Activated T-helper 1 cell treated with anti-CD3 and anti-CD28 coated beads, Interleukin-12 subunit alpha, Interleukin-12 subunit beta, Interleukin-2, Interleukin-4 antibody, amounts not matched to agents 30 ng/mL and 10 ng/mL and 1 ng/mL, durations not matched to agents 14 hours and 24 hours and 36 hours (primary cell): ENCODE results near the gene GSE1. TPM values are rescaled to one million over a fixed set of nuclear protein-coding genes. Genes with fewer than 3 reads are reported as not detected.

ENCODE experiments used
- DNase-seq: peaks from one replicate; pipeline ENCODE4 v3.0.0; 2021; ENCODE audit warnings: low spot score
- H3K27ac Mint-ChIP-seq: one replicate; pipeline ENCODE4 v1.8.0; 2021; ENCODE audit warnings: mild to moderate bottlenecking, mixed read lengths
- H3K27me3 Mint-ChIP-seq: one replicate; pipeline ENCODE4 v1.8.0; 2022; ENCODE audit warnings: mild to moderate bottlenecking, moderate library complexity, mixed read lengths; ENCODE audit not compliant: insufficient read depth
- H3K36me3 Mint-ChIP-seq: one replicate; pipeline ENCODE4 v1.8.0; 2021; ENCODE audit warnings: low read depth, mixed read lengths
- H3K4me1 Mint-ChIP-seq: one replicate; pipeline ENCODE4 v1.8.0; 2021; ENCODE audit warnings: low read depth, mixed read lengths
- H3K4me3 Mint-ChIP-seq: one replicate; pipeline ENCODE4 v1.8.0; 2021; ENCODE audit warnings: mild to moderate bottlenecking, moderate library complexity, mixed read lengths
- H3K9me3 Mint-ChIP-seq: one replicate; pipeline ENCODE4 v1.8.0; 2021; ENCODE audit warnings: mixed read lengths
- intact Hi-C: fragments of 100-400 bp; cut with micrococcal nuclease; formaldehyde crosslinking; loops from one replicate; pipeline ENCODE4 v1.15.1; 2024
- total RNA-seq: library from RNA; stranded (reverse); gene quantifications from 2 replicates; pipeline ENCODE4 v1.2.3, GENCODE V29; 2022

Gene GSE1
- total RNA-seq, 1 donor from 2014 or later = 35.2 TPM

DNA sequence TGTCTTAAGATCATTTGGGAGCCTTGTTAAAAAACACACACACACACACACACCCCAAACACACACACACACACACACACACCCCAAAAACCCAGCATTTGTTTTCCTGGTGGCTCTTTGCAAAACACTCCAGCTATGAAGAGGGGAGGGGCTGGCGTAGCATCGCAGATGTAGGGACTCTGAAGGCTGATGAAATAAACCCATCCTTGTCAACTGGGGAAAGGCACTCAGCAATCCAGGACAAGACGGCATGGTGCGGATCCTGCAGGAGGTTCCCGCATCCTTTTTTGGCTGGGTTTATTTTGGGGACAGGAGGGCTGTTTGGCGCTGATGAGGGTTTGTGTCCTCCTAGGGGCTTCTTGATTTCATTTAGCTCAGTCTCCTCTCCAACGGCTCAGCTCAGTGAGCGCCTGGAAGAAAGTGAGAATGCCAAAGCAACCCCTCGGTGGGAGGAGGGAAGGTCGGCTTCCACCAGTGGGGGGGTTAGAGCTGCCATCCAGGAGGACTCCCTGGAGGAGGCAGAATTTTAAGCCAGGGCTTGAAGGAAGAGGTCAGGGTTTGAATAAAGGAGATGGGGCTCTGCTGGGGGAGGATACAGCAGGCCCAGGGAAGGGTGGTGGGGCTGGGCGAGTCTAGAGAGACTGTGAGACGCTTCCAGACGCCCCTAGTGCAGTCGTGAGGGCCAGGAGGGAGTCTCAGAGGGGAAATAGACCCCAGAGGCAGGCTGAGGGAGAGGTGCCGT lies 12.4 kb upstream of the GSE1 start:
- DNase-seq = no peak

DNA sequence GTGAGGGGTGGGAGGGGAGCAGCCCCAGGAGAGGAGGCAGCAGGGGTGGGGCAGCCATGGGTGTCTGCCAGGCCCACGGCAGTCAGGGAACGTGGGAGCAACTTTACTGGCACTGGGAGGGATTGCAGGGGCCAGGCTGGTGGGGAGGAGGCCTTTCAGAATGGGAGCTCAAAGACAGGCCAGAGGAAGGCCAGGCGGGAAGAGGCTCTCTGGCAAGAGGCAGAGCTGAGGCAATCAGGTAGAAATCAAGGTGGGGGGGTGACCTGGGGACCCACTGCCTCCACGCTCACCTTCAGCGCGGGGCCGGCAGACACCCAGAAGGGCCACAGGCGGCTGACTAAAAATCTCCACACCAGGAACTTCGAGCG lies 11.9 kb upstream of the GSE1 start:
- H3K9me3 Mint-ChIP-seq = no peaks in the 10 kb centered on the region
- intact Hi-C loops = no loop called here
- peaks cover under 1% of the 10 kb centered on the region for H3K4me1 Mint-ChIP-seq
- H3K36me3 Mint-ChIP-seq = no peaks in the 10 kb centered on the region
- no peak overlapping the region for H3K27ac Mint-ChIP-seq
- H3K27me3 Mint-ChIP-seq = no peaks in the 10 kb centered on the region
- H3K4me3 Mint-ChIP-seq = no peak overlapping the region
- no peak for DNase-seq

More for the DNA sequence above, 12.4 kb upstream of the GSE1 start:
- Mint-ChIP-seq H3K4me1 (peaks cover 5% of the 10 kb centered on the region), H3K4me3 (no peak overlapping the region), H3K9me3 (no peaks in the 10 kb centered on the region), H3K36me3 (no peaks in the 10 kb centered on the region), H3K27me3 (no peaks in the 10 kb centered on the region), H3K27ac (no peak overlapping the region)
- intact Hi-C loops = no loop called here

DNA sequence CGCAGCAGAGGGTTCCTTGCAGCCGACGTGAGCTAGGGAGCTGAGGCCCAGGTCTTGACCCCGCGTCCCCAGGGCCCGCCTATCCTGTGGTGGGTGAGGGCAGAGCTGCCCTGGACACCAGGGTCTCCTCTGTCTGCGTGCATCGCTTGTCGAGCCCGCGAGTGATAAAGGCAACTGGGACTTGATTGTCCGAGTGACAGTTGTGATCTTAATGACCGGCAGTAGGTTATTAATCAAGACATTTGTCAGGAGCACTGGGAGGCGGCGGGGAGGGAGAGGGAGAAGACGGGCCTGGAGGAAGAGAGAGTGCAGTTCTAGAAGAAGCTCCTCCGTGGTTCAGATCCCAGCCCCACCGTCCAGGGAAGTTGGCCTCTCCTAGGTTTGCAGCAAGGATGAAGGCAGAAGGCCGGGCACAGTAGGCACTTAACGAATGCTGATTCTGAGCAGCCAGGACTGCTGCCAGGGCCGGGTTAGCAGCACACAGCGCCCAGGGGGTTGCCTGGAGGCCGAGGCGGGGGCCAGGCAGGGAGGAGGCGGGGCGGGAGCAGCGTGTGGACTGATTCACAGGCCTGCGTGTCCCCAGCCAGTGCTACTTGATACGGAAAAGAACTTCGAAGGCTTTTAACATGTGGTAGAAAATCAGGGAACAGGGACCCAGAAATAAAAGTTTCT lies 11.3 kb upstream of the GSE1 start:
- H3K9me3 Mint-ChIP-seq = no peaks in the 10 kb centered on the region
- no peak overlapping the region for H3K27ac Mint-ChIP-seq
- DNase-seq = no peak
- intact Hi-C loops = no loop called here
- no peaks in the 10 kb centered on the region for H3K4me1 Mint-ChIP-seq
- H3K36me3 Mint-ChIP-seq = no peaks in the 10 kb centered on the region
- H3K4me3 Mint-ChIP-seq = no peak overlapping the region
- H3K27me3 Mint-ChIP-seq = no peaks in the 10 kb centered on the region

DNA sequence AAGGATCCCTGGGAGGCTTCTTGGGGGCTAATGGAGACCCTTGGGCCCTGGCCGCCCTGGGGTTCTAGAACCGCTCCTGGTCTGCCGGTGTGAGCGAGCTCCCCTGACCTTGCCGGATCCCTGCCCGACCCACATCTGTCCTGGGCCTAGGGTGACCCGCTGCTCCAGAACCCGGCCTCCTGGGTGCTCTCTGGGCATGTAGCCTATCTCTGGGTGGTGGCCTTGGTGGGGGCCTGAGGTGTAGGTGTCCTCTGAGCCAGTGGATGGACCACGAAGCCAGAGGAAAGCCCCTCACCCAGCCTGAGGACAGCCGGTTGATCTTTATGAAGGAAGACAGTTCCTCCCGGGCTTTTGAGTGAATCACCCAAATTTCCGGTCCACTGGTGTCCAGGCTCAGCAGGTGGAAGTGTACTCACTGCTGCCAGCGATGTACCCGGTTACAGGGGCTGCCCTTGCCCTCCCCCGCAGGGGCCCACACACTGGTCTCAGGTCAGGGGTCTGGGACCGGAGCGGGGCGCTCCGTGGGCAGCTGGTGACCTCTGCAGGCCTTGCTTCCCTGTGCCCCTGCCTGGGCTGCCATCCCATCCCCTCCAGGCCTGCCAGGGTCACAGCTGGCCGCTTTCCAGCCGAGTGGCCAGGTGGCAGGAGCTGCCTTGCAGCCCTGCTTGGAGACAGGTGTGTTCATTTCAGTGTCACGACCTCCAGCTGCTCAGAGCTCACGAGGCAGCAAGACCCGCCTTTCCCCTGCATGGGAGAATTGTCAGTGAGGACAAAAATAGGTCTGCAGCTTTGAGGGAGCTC lies 10.5 kb upstream of the GSE1 start:
- Mint-ChIP-seq H3K27me3 (no peaks in the 10 kb centered on the region), H3K4me3 (no peak overlapping the region), H3K27ac (no peak overlapping the region), H3K36me3 (no peaks in the 10 kb centered on the region), H3K4me1 (no peaks in the 10 kb centered on the region), H3K9me3 (no peaks in the 10 kb centered on the region)
- DNase-seq = no peak
- intact Hi-C loops = no loop called here

DNA sequence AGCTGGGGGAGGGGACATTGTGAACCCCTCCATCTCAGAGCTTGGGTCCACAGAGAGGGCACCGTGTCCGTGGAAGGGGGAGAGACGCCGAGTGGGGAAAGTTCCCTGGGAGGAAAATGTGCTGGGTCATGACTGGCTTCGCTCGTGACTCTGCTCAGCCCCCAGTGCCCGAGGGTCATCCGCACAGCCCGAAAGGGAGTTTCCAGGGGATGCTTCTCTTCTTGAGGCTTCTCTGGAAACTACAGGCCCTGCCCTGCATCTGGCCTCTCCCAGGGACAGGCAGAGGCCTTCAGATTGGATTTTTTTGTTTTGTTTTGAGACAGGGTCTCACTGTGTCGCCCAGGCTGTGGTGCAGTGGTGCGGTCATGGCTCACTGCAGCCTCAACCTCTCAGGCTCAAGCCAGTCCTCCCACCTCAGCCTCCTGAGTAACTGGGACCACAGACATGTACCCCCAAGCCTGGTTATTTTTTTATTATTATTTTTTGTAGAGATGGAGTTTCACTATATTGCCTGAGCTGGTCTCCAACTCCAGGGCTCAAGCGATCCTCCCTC lies 9.8 kb upstream of the GSE1 start:
- Mint-ChIP-seq H3K27ac (no peak overlapping the region), H3K4me1 (no peaks in the 10 kb centered on the region), H3K9me3 (no peaks in the 10 kb centered on the region), H3K36me3 (no peaks in the 10 kb centered on the region), H3K27me3 (no peaks in the 10 kb centered on the region), H3K4me3 (no peak overlapping the region)
- intact Hi-C loops = no loop called here
- no peak for DNase-seq

DNA sequence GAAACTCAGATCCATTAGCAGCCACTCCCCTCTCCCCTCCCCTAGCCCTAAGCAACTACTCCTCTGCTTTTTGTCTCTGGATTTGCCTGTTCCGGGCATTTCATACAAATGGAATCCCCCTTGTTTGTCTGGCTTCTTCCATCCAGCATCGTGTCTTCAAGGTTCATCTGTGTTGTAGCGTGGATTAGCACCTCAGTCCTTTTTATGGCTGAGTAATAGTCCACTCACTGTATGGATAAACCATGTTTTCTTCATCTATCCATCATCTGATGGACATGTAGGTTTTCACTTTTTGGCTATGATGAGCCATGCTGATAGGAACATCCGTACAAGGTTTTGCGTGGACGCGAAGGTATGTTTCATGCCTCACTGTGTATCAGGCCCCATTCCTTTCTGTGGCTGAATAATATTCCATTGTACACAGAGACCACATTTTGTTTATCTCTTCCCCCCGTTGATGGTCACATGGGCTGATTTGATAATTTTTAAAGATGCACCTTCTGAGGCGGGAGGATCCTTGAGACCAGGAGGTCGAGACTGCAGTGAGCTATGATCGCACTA lies 8.9 kb upstream of the GSE1 start:
- Mint-ChIP-seq H3K27me3 (peaks cover 4% of the 10 kb centered on the region), H3K4me3 (no peak overlapping the region), H3K9me3 (no peaks in the 10 kb centered on the region), H3K27ac (no peak overlapping the region), H3K4me1 (peaks cover 7% of the 10 kb centered on the region), H3K36me3 (no peaks in the 10 kb centered on the region)
- intact Hi-C loops = no loop called here
- DNase-seq = no peak

DNA sequence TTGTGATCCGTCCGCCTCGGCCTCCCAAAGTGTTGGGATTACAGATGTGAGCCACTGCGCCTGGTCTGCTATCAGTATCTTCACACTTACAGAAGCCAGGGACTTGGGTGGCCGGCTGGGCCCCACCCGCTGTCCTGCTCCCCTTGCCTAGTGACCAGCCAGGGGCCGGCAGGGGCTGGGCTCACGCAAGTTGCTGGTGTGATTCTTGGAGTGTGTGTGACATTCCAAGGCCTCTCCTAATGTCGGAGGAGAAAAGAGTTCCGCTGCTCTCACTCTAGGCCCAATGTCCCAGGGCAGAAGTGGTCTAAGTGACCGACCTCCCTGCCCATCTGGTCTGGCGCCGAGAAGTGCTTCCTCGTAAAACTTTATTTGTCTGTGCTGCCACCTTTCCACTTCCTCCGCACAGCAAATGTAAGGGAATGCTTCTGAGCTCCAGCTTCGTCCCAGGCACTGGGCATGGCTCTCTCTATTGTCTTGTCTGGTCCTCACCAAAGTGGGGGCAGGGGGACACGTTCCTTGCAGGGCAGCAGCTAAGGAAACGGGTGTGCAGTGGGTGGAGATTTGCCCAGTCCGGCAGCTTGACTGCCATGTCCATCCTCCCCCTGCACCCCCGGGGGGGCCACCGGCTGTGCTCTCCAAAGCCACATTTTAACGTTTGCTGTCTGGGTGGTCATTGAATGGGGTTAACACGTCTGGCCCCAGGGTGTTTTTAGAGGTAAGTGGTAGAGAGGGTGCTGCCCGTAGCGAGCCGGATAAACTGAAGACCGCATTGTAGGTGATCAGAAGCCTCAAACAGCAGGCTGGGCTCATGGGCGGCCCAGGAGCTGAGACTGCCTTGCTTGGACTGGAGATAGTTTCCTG lies 7.8 kb upstream of the GSE1 start:
- Mint-ChIP-seq H3K36me3 (no peaks in the 10 kb centered on the region), H3K9me3 (no peaks in the 10 kb centered on the region), H3K4me1 (peaks cover 17% of the 10 kb centered on the region), H3K27ac (no peak overlapping the region), H3K4me3 (no peak overlapping the region), H3K27me3 (peaks cover 4% of the 10 kb centered on the region)
- intact Hi-C loops = no loop called here
- DNase-seq = no peak

DNA sequence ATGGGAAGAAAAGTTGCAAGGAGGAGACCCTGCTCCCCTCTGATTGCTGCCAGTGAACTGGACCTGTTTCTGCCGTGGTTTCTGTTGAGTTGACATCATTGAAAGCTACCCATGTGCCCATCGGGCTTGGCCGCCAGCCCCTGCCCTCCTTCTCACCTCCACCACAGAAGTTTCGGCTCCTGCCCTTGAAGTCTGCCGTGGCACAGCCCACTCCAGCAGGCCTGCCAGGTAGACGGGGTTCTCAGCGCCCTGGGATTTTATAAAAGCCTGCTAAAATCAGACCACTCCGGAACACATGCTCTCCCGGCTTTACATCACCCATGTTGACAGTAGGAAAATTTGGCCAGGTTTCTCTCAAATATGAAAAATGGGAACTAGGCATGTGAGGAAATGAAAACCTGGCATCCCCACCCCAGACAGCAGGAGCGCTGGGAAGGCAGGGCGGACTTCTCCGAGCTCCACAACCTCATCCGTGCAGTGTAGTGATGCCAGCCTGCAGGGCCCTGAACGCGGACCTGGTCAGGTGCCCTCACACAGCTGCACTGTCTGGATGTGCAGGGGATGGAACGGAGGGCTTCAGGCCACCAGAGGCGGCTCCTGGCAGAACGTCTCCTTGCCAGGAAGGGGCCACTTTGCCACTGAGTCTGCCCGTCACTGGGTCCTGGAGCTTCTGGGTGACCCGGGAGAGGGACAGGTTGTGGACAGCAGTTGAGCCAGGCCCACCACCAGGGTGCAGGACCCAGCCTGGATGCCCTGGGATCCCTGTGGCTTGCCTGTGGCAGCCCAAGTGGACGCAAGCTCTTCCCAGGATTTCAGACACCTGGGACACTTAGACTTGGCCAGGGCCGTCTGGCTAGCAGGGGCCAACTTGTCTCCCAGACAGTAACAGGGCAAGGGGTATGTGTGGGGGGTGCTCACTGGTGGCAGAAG lies 6.9 kb upstream of the GSE1 start:
- H3K27me3 Mint-ChIP-seq = peaks cover 9% of the 10 kb centered on the region
- intact Hi-C loops = no loop called here
- no peak overlapping the region for H3K4me3 Mint-ChIP-seq
- DNase-seq = no peak
- no peak overlapping the region for H3K27ac Mint-ChIP-seq
- no peaks in the 10 kb centered on the region for H3K9me3 Mint-ChIP-seq
- peaks cover 22% of the 10 kb centered on the region for H3K4me1 Mint-ChIP-seq
- no peaks in the 10 kb centered on the region for H3K36me3 Mint-ChIP-seq

DNA sequence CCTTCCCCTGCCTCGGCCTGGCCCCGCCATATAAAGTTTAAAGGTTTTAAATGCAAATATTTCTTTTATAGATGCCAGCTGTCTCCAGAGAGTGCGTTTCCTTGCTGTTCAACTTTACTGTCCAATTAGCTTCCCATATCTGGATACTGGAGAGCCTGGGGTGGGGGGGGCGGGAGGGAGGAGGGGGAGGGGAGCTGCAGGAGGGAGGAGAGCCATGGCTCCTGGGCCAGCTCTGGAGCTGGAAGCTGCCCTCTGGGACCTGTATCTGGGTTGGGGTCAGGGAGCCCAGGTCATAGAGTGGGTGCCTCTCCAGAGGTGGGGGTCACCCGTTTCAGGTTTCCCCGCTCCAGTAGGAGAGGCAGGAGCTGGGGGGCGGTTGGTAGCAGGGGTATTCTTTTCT lies 6.2 kb upstream of the GSE1 start:
- no peak overlapping the region for H3K4me3 Mint-ChIP-seq

DNA sequence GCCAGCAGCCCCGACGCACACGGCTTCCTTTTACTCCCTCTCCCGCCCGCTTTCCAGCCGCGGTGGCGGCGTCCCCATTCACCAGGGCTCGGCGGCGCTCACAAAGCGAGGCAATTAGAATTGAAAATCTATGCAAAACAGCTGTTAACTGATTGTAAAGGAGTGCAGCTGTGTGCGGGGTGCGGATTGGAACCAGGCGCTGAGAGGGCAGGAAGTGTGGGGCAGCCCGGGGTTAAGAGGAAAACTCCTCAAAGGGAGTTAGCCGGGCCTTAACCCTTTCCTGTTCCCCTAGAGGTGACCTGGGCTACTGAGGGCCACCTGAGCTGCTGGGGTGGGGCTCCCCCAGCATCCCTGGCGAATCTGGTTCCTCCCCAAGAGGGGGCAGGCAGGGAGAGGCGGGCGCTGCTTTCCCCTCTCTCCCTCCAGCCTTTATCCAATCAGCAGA lies 5.8 kb upstream of the GSE1 start:
- H3K36me3 Mint-ChIP-seq = no peaks in the 10 kb centered on the region
- no peaks in the 10 kb centered on the region for H3K9me3 Mint-ChIP-seq
- no peak overlapping the region for H3K4me3 Mint-ChIP-seq
- no peak for DNase-seq
- H3K27me3 Mint-ChIP-seq = peaks cover 9% of the 10 kb centered on the region
- intact Hi-C loops = no loop called here
- H3K27ac Mint-ChIP-seq = no peak overlapping the region
- H3K4me1 Mint-ChIP-seq = peaks cover 22% of the 10 kb centered on the region

More for the DNA sequence above, 6.2 kb upstream of the GSE1 start:
- intact Hi-C loops = no loop called here
- DNase-seq = no peak
- peaks cover 9% of the 10 kb centered on the region for H3K27me3 Mint-ChIP-seq
- H3K36me3 Mint-ChIP-seq = no peaks in the 10 kb centered on the region
- no peak overlapping the region for H3K27ac Mint-ChIP-seq
- H3K9me3 Mint-ChIP-seq = no peaks in the 10 kb centered on the region
- peaks cover 22% of the 10 kb centered on the region for H3K4me1 Mint-ChIP-seq

DNA sequence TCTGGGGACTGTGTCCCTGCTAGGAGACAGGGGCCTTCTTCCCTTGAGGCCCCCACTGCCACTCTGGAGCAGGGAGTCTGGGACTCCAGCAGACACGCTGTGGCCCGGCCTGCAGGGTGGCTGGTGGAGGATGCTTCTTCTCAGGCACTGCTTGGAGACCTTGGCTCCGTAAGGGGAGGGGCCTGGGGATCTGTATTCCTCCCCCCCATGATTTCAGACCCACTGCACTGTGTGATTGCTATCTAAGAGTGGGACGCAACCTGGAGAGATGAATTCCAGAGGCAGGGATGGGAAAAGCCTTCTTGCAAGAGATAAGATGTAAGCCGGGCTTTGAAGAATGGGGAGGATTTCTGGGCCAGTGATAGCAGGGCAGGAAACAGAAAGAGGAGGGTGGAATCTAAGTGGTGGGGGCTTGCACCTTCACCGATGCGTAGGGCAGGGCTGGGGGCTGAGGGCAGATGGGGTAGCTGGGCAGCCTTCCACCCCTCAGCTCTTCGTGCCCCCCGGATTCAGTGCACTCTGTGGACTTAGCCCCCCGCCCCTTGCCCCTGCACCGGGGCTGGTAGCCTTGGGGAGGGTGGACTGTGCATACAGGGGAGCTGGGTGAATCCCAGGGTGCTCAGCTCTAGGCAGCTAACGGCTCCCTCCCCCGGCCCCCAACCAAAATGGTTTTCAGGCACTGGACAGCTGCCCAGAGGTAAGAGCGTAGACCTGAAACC lies 5.2 kb upstream of the GSE1 start:
- Mint-ChIP-seq H3K27me3 (peaks cover 9% of the 10 kb centered on the region), H3K4me3 (no peak overlapping the region), H3K4me1 (peaks cover 22% of the 10 kb centered on the region), H3K36me3 (no peaks in the 10 kb centered on the region), H3K9me3 (no peaks in the 10 kb centered on the region), H3K27ac (no peak overlapping the region)
- no peak for DNase-seq
- intact Hi-C loops = no loop called here
